GM21786 (cell line): ENCODE data around the gene ADAP1.

Experiments
- ATAC-seq: cut with Tn5 transposase; IDR thresholded peaks from one replicate; pipeline ENCODE4 v1.9.1; 2021; ENCODE audit not compliant: unreplicated experiment

Gene ADAP1

GRCh38 chr7:923108-924041 lies 31.1 kb downstream of the ADAP1 start:
- peak; percentile 79 for ATAC-seq

GRCh38 chr7:922334-923107 lies 32.0 kb downstream of the ADAP1 start:
- ATAC-seq: no peak

GRCh38 chr7:921581-922333 lies 32.7 kb downstream of the ADAP1 start:
- no peak for ATAC-seq

GRCh38 chr7:921071-921461 lies 33.4 kb downstream of the ADAP1 start:
- ATAC-seq: no peak

- ATAC-seq: no peak
Measured at GRCh38 chr7:920351-921070, 34.0 kb downstream of the ADAP1 start.

GRCh38 chr7:919924-920341 lies 34.5 kb downstream of the ADAP1 start:
- no peak for ATAC-seq

- ATAC-seq: no peak
Measured at GRCh38 chr7:919114-919442, 35.4 kb downstream of the ADAP1 start.

GRCh38 chr7:918441-919113 lies 35.9 kb downstream of the ADAP1 start:
- no peak for ATAC-seq

- ATAC-seq: no peak
Measured at GRCh38 chr7:918118-918425, 36.4 kb downstream of the ADAP1 start.

GRCh38 chr7:917255-918117 lies 37.0 kb downstream of the ADAP1 start:
- no peak for ATAC-seq

GRCh38 chr7:916291-916941 lies 38.1 kb downstream of the ADAP1 start:
- ATAC-seq: no peak

- no peak for ATAC-seq
Measured at GRCh38 chr7:915291-916218, 38.9 kb downstream of the ADAP1 start.

- no peak for ATAC-seq
Measured at GRCh38 chr7:914521-915194, 39.8 kb downstream of the ADAP1 start.

GRCh38 chr7:913736-914520 lies 40.6 kb downstream of the ADAP1 start:
- ATAC-seq: no peak

- ATAC-seq: no peak
Measured at GRCh38 chr7:911791-912480, 42.5 kb downstream of the ADAP1 start.

GRCh38 chr7:910931-911431 lies 43.5 kb downstream of the ADAP1 start:
- ATAC-seq: no peak
